GM13976 (cell line): Measurements from ENCODE around the gene RNF152.
"Not testable (repeated sequence)": the region's sequence is repeated elsewhere in the genome, so short reads cannot be mapped to it uniquely, and the experiment has no call there.

Experiments
- DNase-seq: peaks from one replicate; pipeline ENCODE4 v3.0.0; 2012; ENCODE audit warnings: low spot score
- in situ Hi-C: fragments of 300-500 bp; cut with MboI; formaldehyde crosslinking; loops from one replicate; pipeline ENCODE4 v1.12.0; 2022; ENCODE audit warnings: low sequenced_read_pairs, mixed read lengths, inconsistent platforms; ENCODE audit not compliant: unreplicated experiment
- TF ChIP-seq, protein P1 (sequence below): IDR thresholded peaks from 2 replicates; pipeline ENCODE4 v1.5.1; 2012; ENCODE audit warnings: borderline replicate concordance, mild to moderate bottlenecking; ENCODE audit not compliant: insufficient read depth; ENCODE audit errors: extremely low read depth, missing control alignments, control extremely low read depth

The RNF152 gene

DNA sequence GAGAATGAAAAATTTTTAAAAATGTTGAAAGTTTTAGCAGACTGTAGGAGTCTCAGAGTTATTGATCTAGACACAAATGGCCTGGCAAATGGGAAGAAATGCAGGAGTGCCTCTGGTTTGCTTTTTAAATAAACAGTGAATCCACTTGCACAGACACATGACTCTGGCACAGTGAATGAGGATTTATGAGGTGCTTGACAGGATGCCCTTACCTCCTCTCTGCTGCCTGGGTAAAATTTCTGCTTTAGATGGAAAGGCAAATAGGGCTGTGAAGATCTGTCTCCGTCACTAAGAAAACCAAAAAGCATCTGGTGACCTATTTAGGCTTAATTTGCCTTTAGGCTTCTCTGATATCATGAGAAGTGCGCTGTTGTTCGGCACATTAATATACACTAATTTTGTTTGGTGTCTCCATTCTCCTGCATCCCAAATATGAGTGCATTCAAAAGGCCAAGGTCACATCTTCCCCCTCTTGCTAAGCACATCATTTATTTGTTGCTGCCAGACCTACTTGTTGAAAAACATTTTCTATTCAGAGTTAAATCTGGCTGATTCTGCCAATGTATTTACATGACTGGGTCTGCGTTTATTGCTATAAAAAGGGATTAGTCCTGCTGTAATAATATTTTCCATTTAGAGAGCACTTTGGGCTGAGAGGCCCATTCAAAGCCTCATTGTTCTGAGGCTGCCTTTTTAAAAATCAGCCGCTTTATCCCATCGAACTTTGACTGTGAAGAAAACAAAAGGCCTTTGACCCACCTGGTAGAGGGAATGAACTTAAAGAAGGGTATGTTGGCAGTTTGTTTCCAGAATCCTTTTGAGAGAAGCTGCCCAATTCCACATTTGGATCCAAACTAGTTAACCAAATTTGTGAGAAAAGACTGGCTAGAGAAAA lies 94.9 kb downstream of the RNF152 start:
- TF ChIP-seq, protein P1, sequence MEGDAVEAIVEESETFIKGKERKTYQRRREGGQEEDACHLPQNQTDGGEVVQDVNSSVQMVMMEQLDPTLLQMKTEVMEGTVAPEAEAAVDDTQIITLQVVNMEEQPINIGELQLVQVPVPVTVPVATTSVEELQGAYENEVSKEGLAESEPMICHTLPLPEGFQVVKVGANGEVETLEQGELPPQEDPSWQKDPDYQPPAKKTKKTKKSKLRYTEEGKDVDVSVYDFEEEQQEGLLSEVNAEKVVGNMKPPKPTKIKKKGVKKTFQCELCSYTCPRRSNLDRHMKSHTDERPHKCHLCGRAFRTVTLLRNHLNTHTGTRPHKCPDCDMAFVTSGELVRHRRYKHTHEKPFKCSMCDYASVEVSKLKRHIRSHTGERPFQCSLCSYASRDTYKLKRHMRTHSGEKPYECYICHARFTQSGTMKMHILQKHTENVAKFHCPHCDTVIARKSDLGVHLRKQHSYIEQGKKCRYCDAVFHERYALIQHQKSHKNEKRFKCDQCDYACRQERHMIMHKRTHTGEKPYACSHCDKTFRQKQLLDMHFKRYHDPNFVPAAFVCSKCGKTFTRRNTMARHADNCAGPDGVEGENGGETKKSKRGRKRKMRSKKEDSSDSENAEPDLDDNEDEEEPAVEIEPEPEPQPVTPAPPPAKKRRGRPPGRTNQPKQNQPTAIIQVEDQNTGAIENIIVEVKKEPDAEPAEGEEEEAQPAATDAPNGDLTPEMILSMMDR = no peak
- no peak for DNase-seq
- in situ Hi-C loops = no loop called here

GRCh38 chr18:61791031-61791430 lies 101.8 kb downstream of the RNF152 start:
- DNase-seq = no peak
- in situ Hi-C loops = no loop called here
- TF ChIP-seq, protein P1 = no peak

GRCh38 chr18:61787011-61787670 lies 105.7 kb downstream of the RNF152 start:
- in situ Hi-C loops, DNase-seq: not testable (repeated sequence)

DNA sequence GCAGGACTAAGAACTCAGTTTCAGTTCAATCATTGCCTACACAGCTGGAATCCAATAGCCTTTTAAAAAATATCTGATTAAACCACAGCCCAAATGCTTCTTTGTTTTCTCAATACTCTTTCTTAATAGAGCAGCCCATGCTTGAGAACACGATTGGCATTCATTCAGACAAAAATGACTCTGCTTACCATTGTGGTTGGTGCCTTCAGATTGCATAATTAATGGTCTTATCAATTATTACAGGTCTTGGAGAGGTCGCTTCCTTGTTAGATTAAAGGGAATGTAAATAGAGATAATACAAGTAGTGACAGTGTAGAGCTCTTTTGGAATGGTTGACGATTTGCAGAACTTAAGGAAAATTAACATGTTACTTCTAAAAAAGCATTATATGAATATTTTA lies 107.2 kb downstream of the RNF152 start:
- DNase-seq = no peak
- TF ChIP-seq, protein P1 = no peak
- in situ Hi-C loops = no loop called here

- in situ Hi-C loops = no loop called here
- no peak for DNase-seq
- TF ChIP-seq, protein P1 = no peak
Measured at GRCh38 chr18:61784834-61785233, 108.0 kb downstream of the RNF152 start.

GRCh38 chr18:61782545-61782944 lies 110.3 kb downstream of the RNF152 start:
- no peak for DNase-seq
- in situ Hi-C loops = no loop called here
- TF ChIP-seq, protein P1 = no peak

DNA sequence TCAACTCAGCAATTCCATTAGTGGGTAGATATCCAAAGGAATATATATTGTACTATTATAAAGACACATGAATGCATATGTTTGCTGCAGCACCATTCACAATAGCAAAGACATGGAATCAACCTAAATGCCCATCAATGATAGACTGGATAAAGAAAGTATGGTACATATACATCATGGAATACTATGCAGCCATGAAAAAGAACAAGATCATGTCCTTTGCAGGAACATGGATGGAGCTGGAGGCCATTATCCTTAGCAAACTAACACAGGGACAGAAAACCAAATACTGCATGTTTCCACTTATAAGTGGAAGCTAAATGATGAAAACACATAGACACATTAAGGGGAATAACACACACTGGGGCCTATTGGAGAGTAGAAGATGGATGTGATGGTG lies 116.6 kb downstream of the RNF152 start:
- in situ Hi-C loops, DNase-seq: not testable (repeated sequence)
